Caco-2 (cell line): ENCODE data around the gene GAA. TPM values are rescaled to one million over a fixed set of nuclear protein-coding genes. Genes with fewer than 3 reads are reported as not detected.

Experiments
- BruUV-seq: library from RNA; stranded (reverse); fragments of 400-500 nt; replicated peaks from 2 replicates; lab custom pipeline; 2021; lab: Mats Ljungman, UMichigan
- CTCF ChIA-PET: fragments of 300-600 bp; sonication (Branson Sonifier 250); formaldehyde crosslinking; loops from one replicate; lab custom pipeline; 2022; ENCODE audit warnings: antibody characterized with exemption; lab: Charles Lee
- POLR2A ChIA-PET: fragments of 300-600 bp; sonication (Branson Sonifier 250); formaldehyde crosslinking; loops from one replicate; lab custom pipeline; 2022; ENCODE audit warnings: antibody characterized with exemption; lab: Charles Lee
- DNase-seq, 2 experiments: peaks; one replicate each; pipeline versions ENCODE4 v3.0.0 to v3.0.0-alpha.2; 2020 to 2022
- H3K27me3 ChIP-seq: replicated peaks from 2 replicates; pipeline ENCODE4 v1.6.0; 2011; ENCODE audit warnings: low read length; ENCODE audit not compliant: control insufficient read depth, insufficient read depth
- H3K36me3 ChIP-seq: 2 replicates; pipeline ENCODE4 v1.5.1; 2011; ENCODE audit warnings: low read length; ENCODE audit not compliant: control insufficient read depth, insufficient read depth
- H3K4me1 ChIP-seq: fragments of 250-450 bp; sonication (Bioruptor Pico); 2 replicates; pipeline ENCODE4 v1.5.1; 2020; ENCODE audit warnings: mild to moderate bottlenecking
- H3K4me3 ChIP-seq: 2 replicates; pipeline ENCODE4 v1.5.1; 2011; ENCODE audit warnings: low read depth, mild to moderate bottlenecking, control low read depth, low read length
- H3K9me3 ChIP-seq: fragments of 250-450 bp; sonication (Bioruptor Pico); 2 replicates; pipeline ENCODE4 v1.5.1; 2020; ENCODE audit warnings: mild to moderate bottlenecking, moderate library complexity
- H3K27ac Mint-ChIP-seq: one replicate; pipeline ENCODE4 v1.8.0; 2022; ENCODE audit warnings: mixed read lengths; ENCODE audit not compliant: unreplicated experiment
- H3K27me3 Mint-ChIP-seq: one replicate; pipeline ENCODE4 v1.8.0; 2022; ENCODE audit warnings: mixed read lengths; ENCODE audit not compliant: insufficient read depth, unreplicated experiment
- H3K36me3 Mint-ChIP-seq: one replicate; pipeline ENCODE4 v1.8.0; 2022; ENCODE audit warnings: mild to moderate bottlenecking, mixed read lengths; ENCODE audit not compliant: insufficient read depth, unreplicated experiment
- H3K4me1 Mint-ChIP-seq: one replicate; pipeline ENCODE4 v1.8.0; 2022; ENCODE audit warnings: low read depth, mixed read lengths; ENCODE audit not compliant: unreplicated experiment
- H3K4me3 Mint-ChIP-seq: one replicate; pipeline ENCODE4 v1.8.0; 2022; ENCODE audit warnings: mild to moderate bottlenecking, moderate library complexity, mixed read lengths; ENCODE audit not compliant: unreplicated experiment
- H3K9me3 Mint-ChIP-seq: one replicate; pipeline ENCODE4 v1.8.0; 2022; ENCODE audit warnings: mixed read lengths; ENCODE audit not compliant: unreplicated experiment
- intact Hi-C: fragments of 100-400 bp; cut with micrococcal nuclease; formaldehyde crosslinking; loops from one replicate; pipeline ENCODE4 v1.10.0; 2022; ENCODE audit not compliant: unreplicated experiment
- total RNA-seq: library from RNA; stranded (reverse); gene quantifications from 2 replicates; pipeline ENCODE4 v1.2.3, GENCODE V29; 2022
- TF ChIP-seq, protein P1 (sequence below), 2 experiments: fragments of 200-600 bp in 1 of 2; IDR thresholded peaks; 1 replicate in 1 of 2; 2 replicates in 1 of 2; pipeline versions ENCODE4 v1.5.1 to v1.8.0; 2011 to 2022; ENCODE audit warnings: antibody characterized with exemption in 1 of 2, control low read depth in 1 of 2, inconsistent platforms in 1 of 2, low read depth in 1 of 2, low read length in 1 of 2, mild to moderate bottlenecking in 1 of 2, moderate library complexity in 1 of 2; ENCODE audit not compliant: insufficient read depth in 1 of 2, severe bottlenecking in 1 of 2, unreplicated experiment in 1 of 2

Gene GAA
- total RNA-seq, 1 experiment from 2014 or later, result 42.4 TPM

DNA sequence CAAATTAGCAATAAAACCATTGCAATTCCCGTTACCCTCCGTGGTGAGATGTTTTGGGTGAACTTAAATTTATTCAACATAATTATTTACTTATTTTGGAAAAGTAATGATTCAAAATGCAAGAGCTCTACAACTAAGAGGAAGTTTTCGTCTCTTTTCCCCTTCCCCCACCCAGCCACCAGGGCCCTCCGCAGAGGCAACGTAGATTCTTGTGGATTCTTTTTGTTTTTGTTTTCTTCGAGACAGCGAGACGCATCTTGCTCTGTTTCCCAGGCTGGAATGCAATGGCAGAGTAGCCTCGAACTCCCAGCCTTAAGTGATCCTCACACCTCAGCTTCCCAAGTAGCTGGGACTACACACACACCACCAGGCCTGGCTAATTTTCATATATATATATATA, 45.8 kb upstream of the GAA start:
- BruUV-seq, result no TSS peak
- Histone ChIP-seq H3K36me3 (no peaks in the 10 kb centered on the region), H3K9me3 (no peaks in the 10 kb centered on the region), H3K27me3 (no peaks in the 10 kb centered on the region), H3K4me3 (no peak overlapping the region), H3K4me1 (no peaks in the 10 kb centered on the region)
- no peak overlapping the region for H3K27ac Mint-ChIP-seq
- H3K4me3 Mint-ChIP-seq, result no peak overlapping the region
- CTCF ChIA-PET, result no interaction called here
- no peaks in the 10 kb centered on the region for H3K36me3 Mint-ChIP-seq
- POLR2A ChIA-PET, result no interaction called here
- intact Hi-C loops, result no loop called here
- H3K27me3 Mint-ChIP-seq, result no peaks in the 10 kb centered on the region
- no peaks in the 10 kb centered on the region for H3K4me1 Mint-ChIP-seq
- H3K9me3 Mint-ChIP-seq, result no peaks in the 10 kb centered on the region
- TF ChIP-seq, protein P1, sequence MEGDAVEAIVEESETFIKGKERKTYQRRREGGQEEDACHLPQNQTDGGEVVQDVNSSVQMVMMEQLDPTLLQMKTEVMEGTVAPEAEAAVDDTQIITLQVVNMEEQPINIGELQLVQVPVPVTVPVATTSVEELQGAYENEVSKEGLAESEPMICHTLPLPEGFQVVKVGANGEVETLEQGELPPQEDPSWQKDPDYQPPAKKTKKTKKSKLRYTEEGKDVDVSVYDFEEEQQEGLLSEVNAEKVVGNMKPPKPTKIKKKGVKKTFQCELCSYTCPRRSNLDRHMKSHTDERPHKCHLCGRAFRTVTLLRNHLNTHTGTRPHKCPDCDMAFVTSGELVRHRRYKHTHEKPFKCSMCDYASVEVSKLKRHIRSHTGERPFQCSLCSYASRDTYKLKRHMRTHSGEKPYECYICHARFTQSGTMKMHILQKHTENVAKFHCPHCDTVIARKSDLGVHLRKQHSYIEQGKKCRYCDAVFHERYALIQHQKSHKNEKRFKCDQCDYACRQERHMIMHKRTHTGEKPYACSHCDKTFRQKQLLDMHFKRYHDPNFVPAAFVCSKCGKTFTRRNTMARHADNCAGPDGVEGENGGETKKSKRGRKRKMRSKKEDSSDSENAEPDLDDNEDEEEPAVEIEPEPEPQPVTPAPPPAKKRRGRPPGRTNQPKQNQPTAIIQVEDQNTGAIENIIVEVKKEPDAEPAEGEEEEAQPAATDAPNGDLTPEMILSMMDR (IDR thresholded peaks at IDR 0.05; ENCODE audit: insufficient read depth in 1 of 2, low read depth in 1 of 2, low read length in 1 of 2, severe bottlenecking in 1 of 2, unreplicated experiment in 1 of 2), result no peak
- no peak for DNase-seq

DNA sequence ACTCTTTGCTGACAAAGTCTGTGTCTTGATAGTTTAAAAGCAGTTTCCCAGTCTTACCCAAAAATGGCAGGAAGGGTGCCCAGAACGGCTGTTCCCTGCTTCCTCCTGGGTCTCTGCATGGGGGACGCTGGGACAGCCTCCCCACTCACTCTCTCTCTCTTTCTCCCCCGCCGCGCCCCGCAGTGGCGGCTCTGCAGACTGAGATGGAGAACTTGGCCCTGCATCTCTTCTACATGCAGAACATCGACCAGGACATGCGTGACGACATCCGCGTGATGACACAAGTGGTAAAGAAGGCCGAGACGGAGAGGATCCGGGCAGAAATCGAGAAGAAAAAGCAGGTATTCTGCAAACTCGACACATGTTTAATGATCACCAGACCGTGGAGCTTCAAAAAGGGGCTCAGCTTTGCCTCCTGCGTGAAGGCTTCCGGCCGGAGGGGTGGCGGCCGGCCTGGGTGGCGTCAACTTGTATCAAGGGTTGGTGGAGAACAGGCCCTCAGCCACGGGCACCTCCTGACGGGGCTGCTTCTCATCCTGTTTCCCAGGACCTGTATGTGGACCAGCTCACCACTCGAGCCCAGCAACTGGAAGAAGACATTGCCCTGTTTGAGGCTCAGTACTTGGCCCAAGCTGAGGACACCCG, 42.9 kb upstream of the GAA start:
- DNase-seq, result no peak
- no peaks in the 10 kb centered on the region for H3K9me3 Mint-ChIP-seq
- no peak overlapping the region for H3K4me3 ChIP-seq
- no peaks in the 10 kb centered on the region for H3K36me3 ChIP-seq
- ChIA-PET CTCF (no interaction called here), POLR2A (no interaction called here)
- no TSS peak for BruUV-seq
- no peaks in the 10 kb centered on the region for H3K9me3 ChIP-seq
- no peaks in the 10 kb centered on the region for H3K27me3 ChIP-seq
- H3K4me3 Mint-ChIP-seq, result no peak overlapping the region
- no peak overlapping the region for H3K27ac Mint-ChIP-seq
- H3K36me3 Mint-ChIP-seq, result no peaks in the 10 kb centered on the region
- intact Hi-C loops, result no loop called here
- no peaks in the 10 kb centered on the region for H3K27me3 Mint-ChIP-seq
- TF ChIP-seq, protein P1 (IDR thresholded peaks at IDR 0.05; ENCODE audit: insufficient read depth in 1 of 2, low read depth in 1 of 2, low read length in 1 of 2, severe bottlenecking in 1 of 2, unreplicated experiment in 1 of 2), result no peak
- no peaks in the 10 kb centered on the region for H3K4me1 ChIP-seq
- H3K4me1 Mint-ChIP-seq, result no peaks in the 10 kb centered on the region

DNA sequence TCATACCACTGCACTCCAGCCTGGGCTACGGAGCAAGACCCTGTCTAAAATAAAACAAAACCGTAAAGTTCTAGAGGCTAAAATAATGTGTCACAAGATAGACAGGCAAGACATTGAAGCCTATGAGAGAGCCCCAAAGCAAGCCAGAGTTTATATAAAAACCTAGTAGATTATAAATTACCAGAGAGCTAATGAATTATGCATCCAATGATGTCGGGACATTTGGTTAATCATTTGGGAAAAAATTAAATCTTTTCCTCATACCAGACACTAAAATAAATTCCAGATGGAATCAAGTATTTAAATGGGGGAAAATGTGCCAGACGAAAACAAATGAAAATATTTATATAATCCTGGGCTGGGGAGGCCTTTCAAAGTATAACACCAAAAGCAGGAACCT, 40.7 kb upstream of the GAA start:
- no peaks in the 10 kb centered on the region for H3K36me3 Mint-ChIP-seq
- H3K9me3 Mint-ChIP-seq, result no peaks in the 10 kb centered on the region
- no peaks in the 10 kb centered on the region for H3K4me1 Mint-ChIP-seq
- intact Hi-C loops, result no loop called here
- TF ChIP-seq, protein P1 (IDR thresholded peaks at IDR 0.05; ENCODE audit: insufficient read depth in 1 of 2, low read depth in 1 of 2, low read length in 1 of 2, severe bottlenecking in 1 of 2, unreplicated experiment in 1 of 2), result no peak
- DNase-seq, result no peak
- H3K4me1 ChIP-seq, result no peaks in the 10 kb centered on the region
- no peak overlapping the region for H3K27ac Mint-ChIP-seq
- BruUV-seq, result no TSS peak
- no peaks in the 10 kb centered on the region for H3K36me3 ChIP-seq
- no peak overlapping the region for H3K4me3 ChIP-seq
- H3K9me3 ChIP-seq, result no peaks in the 10 kb centered on the region
- ChIA-PET POLR2A (no interaction called here), CTCF (no interaction called here)
- H3K27me3 ChIP-seq, result no peaks in the 10 kb centered on the region
- H3K4me3 Mint-ChIP-seq, result no peak overlapping the region
- H3K27me3 Mint-ChIP-seq, result no peaks in the 10 kb centered on the region
